IMR-90 (cell line): ENCODE results near the gene CYP2A7. TPM values are rescaled to one million over a fixed set of nuclear protein-coding genes. Genes with fewer than 3 reads are reported as not detected.

Experiments
- ATAC-seq: fragments of 200-7000 bp; cut with Tn5 transposase; 2 replicates; pipeline ENCODE4 v1.9.1; 2020; ENCODE audit warnings: low read depth, mild to moderate bottlenecking, moderate library complexity
- BruUV-seq: library from RNA; stranded (reverse); fragments of 400-500 nt; replicated peaks from 2 replicates; lab custom pipeline; 2021; lab: Mats Ljungman, UMichigan
- CTCF ChIA-PET: fragments of 300-600 bp; formaldehyde crosslinking; extraction: SDS; loops from one replicate; lab custom pipeline; 2021; ENCODE audit warnings: antibody characterized with exemption; lab: Yijun Ruan, JAX
- POLR2A ChIA-PET: fragments of 300-600 bp; sonication (Branson Sonifier 250); formaldehyde crosslinking; loops from one replicate; lab custom pipeline; 2022; ENCODE audit warnings: antibody characterized with exemption; ENCODE audit not compliant: unreplicated experiment; lab: Charles Lee
- DNase-seq: peaks from one replicate; pipeline ENCODE4 v3.0.0; 2013
- H2AFZ ChIP-seq: replicated peaks from 2 replicates; pipeline ENCODE3; 2013; ENCODE audit warnings: low read length, mild to moderate bottlenecking; ENCODE audit not compliant: poor library complexity
- H2AK5ac ChIP-seq: 2 replicates; pipeline ENCODE4 v1.6.1; 2013; ENCODE audit warnings: low read depth, low read length, inconsistent platforms
- H2AK9ac ChIP-seq: replicated peaks from 2 replicates; pipeline ENCODE3; 2013; ENCODE audit warnings: mild to moderate bottlenecking, low read depth, low read length, moderate library complexity; ENCODE audit not compliant: poor library complexity
- H2BK120ac ChIP-seq: 2 replicates; pipeline ENCODE4 v1.6.1; 2013; ENCODE audit warnings: low read depth, low read length, inconsistent platforms
- H2BK15ac ChIP-seq: 3 replicates; pipeline ENCODE4 v1.6.1; 2013; ENCODE audit warnings: low read depth, low read length, inconsistent platforms
- H2BK20ac ChIP-seq: 2 replicates; pipeline ENCODE4 v1.6.1; 2013; ENCODE audit warnings: low read depth, mild to moderate bottlenecking, inconsistent platforms, low read length, moderate library complexity
- H2BK5ac ChIP-seq: 2 replicates; pipeline ENCODE4 v1.6.1; 2013; ENCODE audit warnings: mild to moderate bottlenecking, low read depth, low read length, inconsistent platforms; ENCODE audit not compliant: poor library complexity, severe bottlenecking
- H3K14ac ChIP-seq: replicated peaks from 2 replicates; pipeline ENCODE4 v1.6.1; 2013; ENCODE audit warnings: low read depth, low read length, inconsistent platforms
- H3K18ac ChIP-seq: 2 replicates; pipeline ENCODE4 v1.6.1; 2013; ENCODE audit warnings: low read depth, low read length, control low read depth
- H3K23ac ChIP-seq: 2 replicates; pipeline ENCODE4 v1.6.1; 2013; ENCODE audit warnings: low read depth, low read length, inconsistent platforms
- H3K27ac ChIP-seq: 2 replicates; pipeline ENCODE4 v1.5.1; 2013; ENCODE audit warnings: mild to moderate bottlenecking, control low read depth, low read length; ENCODE audit not compliant: insufficient read depth
- H3K27me3 ChIP-seq: 2 replicates; pipeline ENCODE4 v1.6.1; 2013; ENCODE audit warnings: low read length; ENCODE audit not compliant: control insufficient read depth, insufficient read depth
- H3K36me3 ChIP-seq: 2 replicates; pipeline ENCODE4 v1.6.1; 2013; ENCODE audit warnings: low read length, mixed read lengths; ENCODE audit not compliant: control insufficient read depth, insufficient read depth
- H3K4ac ChIP-seq: 2 replicates; pipeline ENCODE4 v1.6.1; 2013; ENCODE audit warnings: low read depth, low read length, inconsistent platforms
- H3K4me1 ChIP-seq: 2 replicates; pipeline ENCODE4 v1.6.1; 2013; ENCODE audit warnings: low read length, mixed read lengths; ENCODE audit not compliant: control insufficient read depth, insufficient read depth
- H3K4me2 ChIP-seq: 2 replicates; pipeline ENCODE4 v1.6.1; 2013; ENCODE audit warnings: low read depth, mild to moderate bottlenecking, control low read depth, low read length, moderate library complexity
- H3K4me3 ChIP-seq: 2 replicates; pipeline ENCODE4 v1.5.1; 2013; ENCODE audit warnings: low read depth, mild to moderate bottlenecking, control low read depth, low read length, moderate library complexity; ENCODE audit not compliant: insufficient read depth
- H3K56ac ChIP-seq: 2 replicates; pipeline ENCODE4 v1.6.1; 2013; ENCODE audit warnings: low read length, inconsistent platforms; ENCODE audit not compliant: insufficient read depth; ENCODE audit errors: extremely low read depth
- H3K79me1 ChIP-seq, 2 experiments: 2 replicates each; pipeline ENCODE4 v1.6.1; 2013; ENCODE audit warnings: low read length in 2 of 2, inconsistent platforms in 1 of 2, low read depth in 1 of 2
- H3K9ac ChIP-seq: 2 replicates; pipeline ENCODE4 v1.6.1; 2013; ENCODE audit warnings: low read depth, low read length, control low read depth
- H3K9me1 ChIP-seq: 2 replicates; pipeline ENCODE4 v1.6.1; 2013; ENCODE audit warnings: low read length, inconsistent platforms; ENCODE audit not compliant: insufficient read depth
- H3K9me3 ChIP-seq: 2 replicates; pipeline ENCODE4 v1.6.1; 2013; ENCODE audit warnings: low read length; ENCODE audit not compliant: control insufficient read depth, insufficient read depth
- H4K20me1 ChIP-seq: 2 replicates; pipeline ENCODE4 v1.6.1; 2013; ENCODE audit warnings: low read length, inconsistent platforms; ENCODE audit not compliant: insufficient read depth
- H4K5ac ChIP-seq: 2 replicates; pipeline ENCODE4 v1.6.1; 2013; ENCODE audit warnings: mild to moderate bottlenecking, low read depth, low read length, control low read depth
- H4K8ac ChIP-seq, 2 experiments: 2 replicates each; pipeline ENCODE4 v1.6.1; 2013; ENCODE audit warnings: low read depth in 2 of 2, low read length in 2 of 2, control low read depth in 1 of 2, inconsistent platforms in 1 of 2
- H4K91ac ChIP-seq: 2 replicates; pipeline ENCODE4 v1.6.1; 2013; ENCODE audit warnings: low read depth, low read length, inconsistent platforms; ENCODE audit not compliant: insufficient read depth
- BHLHE40 ChIP-seq: fragments of 150-350 bp; IDR thresholded peaks from 2 replicates; pipeline ENCODE4 v1.6.1; 2016; ENCODE audit warnings: mild to moderate bottlenecking, low read depth, low read length
- CEBPB ChIP-seq: IDR thresholded peaks from 2 replicates; pipeline ENCODE4 v1.6.1; 2012; ENCODE audit warnings: low read depth, low read length, improper control_type of control experiment
- CHD1 ChIP-seq: IDR thresholded peaks from 2 replicates; pipeline ENCODE4 v1.6.1; 2012; ENCODE audit warnings: low read depth, low read length, improper control_type of control experiment
- ELK1 ChIP-seq: fragments of 150-350 bp; IDR thresholded peaks from 2 replicates; pipeline ENCODE4 v1.6.1; 2016; ENCODE audit warnings: low read depth, mild to moderate bottlenecking, low read length, moderate library complexity, borderline replicate concordance
- FOS ChIP-seq: fragments of 150-350 bp; IDR thresholded peaks from 2 replicates; pipeline ENCODE4 v1.6.1; 2016; ENCODE audit warnings: low read depth, low read length
- MAFK ChIP-seq: IDR thresholded peaks from 2 replicates; pipeline ENCODE4 v1.6.1; 2012; ENCODE audit warnings: low read depth, low read length, improper control_type of control experiment
- MAZ ChIP-seq: IDR thresholded peaks from 2 replicates; pipeline ENCODE4 v1.6.1; 2012; ENCODE audit warnings: low read depth, mild to moderate bottlenecking, low read length, improper control_type of control experiment, moderate library complexity, borderline replicate concordance
- MXI1 ChIP-seq: IDR thresholded peaks from 2 replicates; pipeline ENCODE4 v1.6.1; 2012; ENCODE audit warnings: low read depth, mild to moderate bottlenecking, low read length, moderate library complexity, borderline replicate concordance
- NFE2L2 ChIP-seq: fragments of 150-350 bp; IDR thresholded peaks from 2 replicates; pipeline ENCODE4 v1.6.1; 2016; ENCODE audit warnings: low read depth, mild to moderate bottlenecking, low read length
- POLR2A ChIP-seq: IDR thresholded peaks from 2 replicates; pipeline ENCODE4 v1.6.1; 2012; ENCODE audit warnings: mild to moderate bottlenecking, low read depth, low read length
- RAD21 ChIP-seq: IDR thresholded peaks from 2 replicates; pipeline ENCODE4 v1.6.1; 2012; ENCODE audit warnings: low read length, improper control_type of control experiment
- RCOR1 ChIP-seq: IDR thresholded peaks from 2 replicates; pipeline ENCODE4 v1.6.1; 2012; ENCODE audit warnings: mild to moderate bottlenecking, low read length, improper control_type of control experiment; ENCODE audit not compliant: insufficient replicate concordance
- RFX5 ChIP-seq: IDR thresholded peaks from 2 replicates; pipeline ENCODE4 v1.8.0; 2012; ENCODE audit warnings: low read depth, mild to moderate bottlenecking, low read length, moderate library complexity
- SMC3 ChIP-seq: fragments of 150-350 bp; IDR thresholded peaks from 2 replicates; pipeline ENCODE4 v1.6.1; 2016; ENCODE audit warnings: low read depth, mild to moderate bottlenecking, antibody characterized with exemption, low read length, moderate library complexity
- WGBS, 2 experiments: methylation state at CpG; one replicate each; pipeline versions ENCODE4 v1.1.5 to v1.1.7; 2013; ENCODE audit warnings: missing lambda C conversion rate in 2 of 2; ENCODE audit not compliant: insufficient read length in 1 of 2; ENCODE audit errors: extremely low coverage in 2 of 2; 5-methylcytosine and 5-hydroxymethylcytosine counted together
- dilution Hi-C: fragments of 300-500 bp; cut with HindIII; formaldehyde crosslinking; loops from one replicate; pipeline ENCODE4 v1.14.3; 2018; ENCODE audit warnings: low sequenced_read_pairs; ENCODE audit not compliant: unreplicated experiment
- in situ Hi-C: fragments of 300-500 bp; cut with MboI; formaldehyde crosslinking; loops from 3 replicates; pipeline ENCODE4 v1.14.3; 2019; ENCODE audit warnings: low sequenced_read_pairs, inconsistent platforms, mixed read lengths
- intact Hi-C: fragments of 100-400 bp; cut with micrococcal nuclease; formaldehyde crosslinking; loops from 2 replicates; pipeline ENCODE4 v1.10.0; 2022
- polyA plus RNA-seq, 3 experiments: library from polyadenylated mRNA; depleted of rRNA; stranded (reverse); fragments of >200 nt; gene quantifications; 2 replicates each; pipeline ENCODE4 v1.2.3, GENCODE V29; 2012; ENCODE audit warnings: low replicate concordance in 1 of 3
- total RNA-seq: library from RNA; depleted of rRNA; stranded (reverse); fragments of >200 nt; gene quantifications from 2 replicates; pipeline ENCODE4 v1.2.3, GENCODE V29; 2012
- TF ChIP-seq, protein P1 (sequence below): conservative IDR thresholded peaks from 2 replicates; pipeline ENCODE4 v1.5.1; 2012; ENCODE audit warnings: mild to moderate bottlenecking, low read depth, low read length, improper control_type of control experiment
- TF ChIP-seq, protein P2 (sequence below): fragments of 150-350 bp; IDR thresholded peaks from 2 replicates; pipeline ENCODE4 v1.6.1; 2017; ENCODE audit warnings: mild to moderate bottlenecking, antibody characterized with exemption, low read length, low read depth

CYP2A7 gene
- total and polyA plus RNA-seq, 2 of the 4 experiments (the other 2 are of a cell fraction) = not detected

DNA sequence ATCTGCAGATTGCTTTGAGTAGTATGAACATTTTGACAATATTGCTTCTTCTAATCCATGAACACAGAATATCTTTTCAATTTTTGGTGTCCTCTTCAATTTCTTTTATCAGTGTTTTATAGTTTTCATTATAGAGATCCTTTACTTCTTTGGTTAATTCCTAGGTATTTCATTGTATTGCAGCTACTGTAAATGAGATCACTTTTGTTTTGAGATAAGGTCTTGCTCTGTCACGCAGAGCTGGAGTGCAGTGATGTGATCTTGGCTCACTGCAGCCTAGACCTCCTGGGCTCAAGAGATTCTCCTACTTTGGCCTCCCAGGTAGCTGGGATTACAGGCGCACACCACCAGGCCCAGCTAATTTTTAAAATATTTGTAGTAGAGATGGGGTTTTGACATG is 9.8 kb downstream of the CYP2A7 start:
- Histone ChIP-seq H4K8ac (no peak overlapping the region), H2BK20ac (no peak overlapping the region), H2AK9ac (no peak overlapping the region), H4K5ac (no peak overlapping the region), H3K27me3 (peaks cover 4% of the 10 kb centered on the region; the same call in 1 of the 2 replicates), H3K4ac (no peak overlapping the region), H2AFZ (no peak overlapping the region), H3K4me1 (no peaks in the 10 kb centered on the region), H3K14ac (no peak overlapping the region), H3K36me3 (no peaks in the 10 kb centered on the region), H3K27ac (no peak overlapping the region), H2BK15ac (no peak overlapping the region), H3K4me3 (no peak overlapping the region), H3K56ac (no peak overlapping the region), H2BK120ac (no peak overlapping the region), H3K9me1 (no peaks in the 10 kb centered on the region), H3K79me1 (no peaks in the 10 kb centered on the region), H3K23ac (no peak overlapping the region), H4K91ac (no peak overlapping the region), H4K20me1 (no peaks in the 10 kb centered on the region), H2AK5ac (no peak overlapping the region), H3K9me3 (no peaks in the 10 kb centered on the region), H3K9ac (no peak overlapping the region), H3K4me2 (no peak overlapping the region), H2BK5ac (no peak overlapping the region), H3K18ac (no peak overlapping the region)
- in situ Hi-C loops (no loop called here), dilution Hi-C loops (no loop called here), intact Hi-C loops (no loop called here)
- CTCF ChIA-PET = no interaction called here
- TF ChIP-seq POLR2A (no peak), FOS (no peak), RCOR1 (no peak), CHD1 (no peak), RFX5 (no peak), BHLHE40 (no peak), NFE2L2 (no peak), SMC3 (no peak), CEBPB (no peak), ELK1 (no peak), MAFK (no peak), RAD21 (no peak), MAZ (no peak), MXI1 (no peak)
- TF ChIP-seq, protein P1, sequence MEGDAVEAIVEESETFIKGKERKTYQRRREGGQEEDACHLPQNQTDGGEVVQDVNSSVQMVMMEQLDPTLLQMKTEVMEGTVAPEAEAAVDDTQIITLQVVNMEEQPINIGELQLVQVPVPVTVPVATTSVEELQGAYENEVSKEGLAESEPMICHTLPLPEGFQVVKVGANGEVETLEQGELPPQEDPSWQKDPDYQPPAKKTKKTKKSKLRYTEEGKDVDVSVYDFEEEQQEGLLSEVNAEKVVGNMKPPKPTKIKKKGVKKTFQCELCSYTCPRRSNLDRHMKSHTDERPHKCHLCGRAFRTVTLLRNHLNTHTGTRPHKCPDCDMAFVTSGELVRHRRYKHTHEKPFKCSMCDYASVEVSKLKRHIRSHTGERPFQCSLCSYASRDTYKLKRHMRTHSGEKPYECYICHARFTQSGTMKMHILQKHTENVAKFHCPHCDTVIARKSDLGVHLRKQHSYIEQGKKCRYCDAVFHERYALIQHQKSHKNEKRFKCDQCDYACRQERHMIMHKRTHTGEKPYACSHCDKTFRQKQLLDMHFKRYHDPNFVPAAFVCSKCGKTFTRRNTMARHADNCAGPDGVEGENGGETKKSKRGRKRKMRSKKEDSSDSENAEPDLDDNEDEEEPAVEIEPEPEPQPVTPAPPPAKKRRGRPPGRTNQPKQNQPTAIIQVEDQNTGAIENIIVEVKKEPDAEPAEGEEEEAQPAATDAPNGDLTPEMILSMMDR = no peak
- TF ChIP-seq, protein P2, sequence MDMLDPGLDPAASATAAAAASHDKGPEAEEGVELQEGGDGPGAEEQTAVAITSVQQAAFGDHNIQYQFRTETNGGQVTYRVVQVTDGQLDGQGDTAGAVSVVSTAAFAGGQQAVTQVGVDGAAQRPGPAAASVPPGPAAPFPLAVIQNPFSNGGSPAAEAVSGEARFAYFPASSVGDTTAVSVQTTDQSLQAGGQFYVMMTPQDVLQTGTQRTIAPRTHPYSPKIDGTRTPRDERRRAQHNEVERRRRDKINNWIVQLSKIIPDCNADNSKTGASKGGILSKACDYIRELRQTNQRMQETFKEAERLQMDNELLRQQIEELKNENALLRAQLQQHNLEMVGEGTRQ = no peak
- POLR2A ChIA-PET = no interaction called here
- BruUV-seq = no TSS peak
- ATAC-seq (no peak), DNase-seq (no peak)
- WGBS, 2 experiments = 80% methylated on average over 1 of the region's 2 CpGs; no CpG with 5 or more reads in 1 of the 2 experiments
